Stromal cell of bone marrow (primary cell): Measurements from ENCODE around the gene RNF146.
A peak's percentile ranks its signal among the peaks of the same experiment; 100 is the strongest.
"Not testable (repeated sequence)": the region's sequence is repeated elsewhere in the genome, so short reads cannot be mapped to it uniquely, and the experiment has no call there.

Source experiments
- DNase-seq: peaks from one replicate; pipeline ENCODE4 v3.0.0-alpha.2; 2012; ENCODE audit warnings: low read depth

The RNF146 gene

GRCh38 chr6:127266178-127266891 lies at the start of gene RNF146:
Gene RNF146 (plus strand): TSS chr6:127266864. CDS start chr6:127280339, 13,475 bp downstream.
- peak; percentile 75 for DNase-seq

GRCh38 chr6:127219869-127220268 lies 46.8 kb upstream of the RNF146 start:
- DNase-seq: no peak

GRCh38 chr6:127221201-127221600 lies 45.5 kb upstream of the RNF146 start:
- no peak for DNase-seq

- no peak for DNase-seq
These were observed 44.2 kb upstream of the RNF146 start for GRCh38 chr6:127222418-127222817.

- no peak for DNase-seq
These were observed 41.2 kb upstream of the RNF146 start for GRCh38 chr6:127225497-127225896.

- DNase-seq: not testable (repeated sequence)
These were observed 32.8 kb upstream of the RNF146 start for GRCh38 chr6:127233819-127234218.

- no peak for DNase-seq
These were observed 23.2 kb upstream of the RNF146 start for GRCh38 chr6:127243501-127243900.

GRCh38 chr6:127247114-127248096 lies 19.3 kb upstream of the RNF146 start:
- DNase-seq: no peak

- DNase-seq: no peak
These were observed 17.0 kb upstream of the RNF146 start for GRCh38 chr6:127249621-127250020.

GRCh38 chr6:127255286-127255685 lies 11.4 kb upstream of the RNF146 start:
- no peak for DNase-seq

- no peak for DNase-seq
These were observed 3.8 kb upstream of the RNF146 start for GRCh38 chr6:127262896-127263295.

- no peak for DNase-seq
These were observed 3.2 kb upstream of the RNF146 start for GRCh38 chr6:127263481-127263880.

GRCh38 chr6:127266892-127267645 lies 405 bp downstream of the RNF146 start:
- no peak for DNase-seq

- no peak for DNase-seq
These were observed 1.3 kb downstream of the RNF146 start for GRCh38 chr6:127267646-127268625.

GRCh38 chr6:127272576-127272975 lies 5.9 kb downstream of the RNF146 start:
- no peak for DNase-seq

- no peak for DNase-seq
These were observed 6.8 kb downstream of the RNF146 start for GRCh38 chr6:127273499-127273898.

- no peak for DNase-seq
These were observed 9.7 kb downstream of the RNF146 start for GRCh38 chr6:127276331-127276730.

GRCh38 chr6:127277878-127278843 lies 11.5 kb downstream of the RNF146 start:
- DNase-seq: no peak

GRCh38 chr6:127279815-127280214 lies 13.2 kb downstream of the RNF146 start:
- DNase-seq: no peak

- no peak for DNase-seq
These were observed 15.5 kb downstream of the RNF146 start for GRCh38 chr6:127282184-127282583.
